Muscle of arm (tissue), 12 donors: ENCODE results near the gene CBFA2T2. TPM values are rescaled to one million over a fixed set of nuclear protein-coding genes. Genes with fewer than 3 reads are reported as not detected.
A peak's percentile ranks its signal among the peaks of the same experiment; 100 is the strongest.

ENCODE experiments used
- DNase-seq: peaks from one replicate; pipeline ENCODE4 v3.0.0-alpha.2; 2013
- polyA plus RNA-seq, 12 donors: library from polyadenylated mRNA; unstranded; fragments of 120-200 nt; gene quantifications; one replicate each; pipeline ENCODE4 v1.2.1, GENCODE V29; 2013; ENCODE audit not compliant: insufficient read length in 12 of 12

CBFA2T2 gene
- polyA plus RNA-seq, 12 donors = 11.3 to 32.1 (median 14.0) TPM; not detected in 1

GRCh38 chr20:33664762-33665144 is 174.9 kb downstream of the CBFA2T2 start:
- no peak for DNase-seq

GRCh38 chr20:33666293-33667244 is 176.7 kb downstream of the CBFA2T2 start, which contains the start of gene ACTL10:
TSS of gene ACTL10 (plus strand) at chr20:33666943. CDS start at chr20:33667498, 555 bp downstream.
- DNase-seq = peak; percentile 90

- no peak for DNase-seq
Observed at GRCh38 chr20:33667245-33667675, 177.4 kb downstream of the CBFA2T2 start.

- DNase-seq = peak; percentile 75
Observed at GRCh38 chr20:33667676-33668465, 178.0 kb downstream of the CBFA2T2 start.

GRCh38 chr20:33668466-33669155 is 178.7 kb downstream of the CBFA2T2 start:
- no peak for DNase-seq

- DNase-seq = no peak
Observed at GRCh38 chr20:33669224-33669623, 179.3 kb downstream of the CBFA2T2 start.

- no peak for DNase-seq
Observed at GRCh38 chr20:33669873-33670640, 180.2 kb downstream of the CBFA2T2 start.

- no peak for DNase-seq
Observed at GRCh38 chr20:33670715-33671499, 181.0 kb downstream of the CBFA2T2 start.

- no peak for DNase-seq
Observed at GRCh38 chr20:33671573-33672288, 181.8 kb downstream of the CBFA2T2 start.

GRCh38 chr20:33672426-33673113 is 182.7 kb downstream of the CBFA2T2 start:
- no peak for DNase-seq

- DNase-seq = no peak
Observed at GRCh38 chr20:33673114-33673409, 183.2 kb downstream of the CBFA2T2 start.

- DNase-seq = no peak
Observed at GRCh38 chr20:33673410-33674293, 183.8 kb downstream of the CBFA2T2 start.

GRCh38 chr20:33674294-33675135 is 184.6 kb downstream of the CBFA2T2 start, which contains the start of gene NECAB3:
TSS of gene NECAB3 (minus strand) at chr20:33674428. CDS start at chr20:33674352, 76 bp downstream.
- peak; percentile 82 for DNase-seq

GRCh38 chr20:33675136-33675959 is 185.5 kb downstream of the CBFA2T2 start:
- DNase-seq = peak; percentile 42

GRCh38 chr20:33676121-33676520 is 186.2 kb downstream of the CBFA2T2 start:
- DNase-seq = no peak
